ENCODE results near the gene PRR7.

The PRR7 gene, protein sequence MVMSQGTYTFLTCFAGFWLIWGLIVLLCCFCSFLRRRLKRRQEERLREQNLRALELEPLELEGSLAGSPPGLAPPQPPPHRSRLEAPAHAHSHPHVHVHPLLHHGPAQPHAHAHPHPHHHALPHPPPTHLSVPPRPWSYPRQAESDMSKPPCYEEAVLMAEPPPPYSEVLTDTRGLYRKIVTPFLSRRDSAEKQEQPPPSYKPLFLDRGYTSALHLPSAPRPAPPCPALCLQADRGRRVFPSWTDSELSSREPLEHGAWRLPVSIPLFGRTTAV

DNA sequence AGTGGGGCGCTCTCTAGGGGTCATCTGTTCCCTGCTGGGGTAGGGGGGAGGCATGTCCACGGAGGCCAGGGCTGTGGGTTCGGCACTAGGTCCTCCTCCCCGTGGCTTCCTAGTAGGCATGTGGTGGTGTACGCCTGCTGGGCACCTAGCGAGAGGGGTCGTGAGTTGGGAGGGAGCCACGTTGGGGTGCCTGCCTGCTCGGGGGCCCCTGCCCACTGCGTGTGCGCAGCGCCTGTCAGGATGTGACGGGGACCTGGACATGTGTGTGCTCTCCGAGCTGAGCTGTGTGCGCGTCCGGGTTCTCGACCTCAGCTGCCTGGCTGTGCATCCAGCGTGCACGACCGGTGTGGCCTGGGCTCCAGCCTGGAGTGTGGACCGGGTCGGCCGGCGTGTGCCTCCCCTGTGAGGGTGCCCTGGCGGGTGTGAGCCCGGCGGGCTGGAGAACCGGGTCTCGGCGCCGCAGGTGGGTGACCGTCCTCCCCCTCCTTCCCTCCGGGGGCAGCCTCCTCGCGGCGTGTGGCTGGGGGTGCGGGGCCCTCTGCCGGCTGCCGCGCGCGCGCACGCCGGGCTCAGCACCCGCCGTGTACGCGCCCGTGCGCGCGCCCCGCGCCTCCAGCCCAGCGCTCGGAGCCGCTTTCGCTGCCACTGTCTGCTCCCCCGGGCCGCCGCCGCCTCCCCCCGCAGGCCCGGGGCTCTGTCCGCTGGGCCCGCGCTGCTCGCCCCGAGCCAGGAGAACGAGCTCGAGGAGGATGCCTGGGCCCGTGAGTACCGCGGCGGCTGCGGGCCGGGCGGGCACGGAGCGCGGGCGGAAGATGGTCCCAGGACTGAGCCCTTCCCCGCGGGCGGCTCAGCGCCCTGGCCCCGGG, at the start of gene PRR7:
Gene PRR7, plus strand, starts transcription at position 615 of the 866 bp plus-strand sequence. CDS start 8,254 bp downstream, outside the sequence.
- no peaks in the 10 kb centered on the region for H3K27me3 ChIP-seq (ENCODE audit: insufficient read depth, low read length)
- peak within 1 kb of the TSS; percentile 50 for H3K4me3 ChIP-seq (ENCODE audit: low read length)
- H3K36me3 ChIP-seq (ENCODE audit: insufficient read depth, low read length) = peaks cover 5% of the 10 kb centered on the region
- H2AFZ ChIP-seq (ENCODE audit: low read depth, low read length) = no peak within 1 kb of the TSS
- peaks cover 59% of the 10 kb centered on the region for H3K4me1 ChIP-seq (ENCODE audit: insufficient read depth, low read length)
- H3K9me3 ChIP-seq (ENCODE audit: low read length) = no peaks in the 10 kb centered on the region

DNA sequence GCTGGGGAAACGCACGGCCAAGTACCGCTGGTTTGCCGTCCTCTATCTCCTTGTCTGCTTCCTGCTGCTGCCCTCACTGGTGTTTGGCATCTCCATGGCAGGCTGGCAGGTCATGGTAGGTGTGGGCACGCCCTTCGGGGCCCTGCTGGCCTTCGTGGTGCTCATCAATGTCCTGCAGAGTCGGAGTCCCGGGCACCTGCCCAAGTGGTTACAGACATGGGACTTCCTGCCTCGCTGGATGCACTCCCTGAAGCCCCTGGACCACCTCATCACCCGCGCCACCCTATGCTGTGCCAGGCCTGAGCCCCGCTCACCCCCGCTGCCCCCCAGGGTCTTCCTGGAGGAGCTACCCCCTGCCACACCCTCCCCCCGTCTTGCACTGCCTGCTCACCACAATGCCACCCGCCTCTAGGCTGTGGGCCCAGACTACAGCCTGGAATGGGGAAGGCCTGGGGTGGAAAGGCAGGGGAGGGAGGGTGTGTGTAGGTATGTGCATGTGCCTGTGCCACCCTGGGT, 48.7 kb upstream of the PRR7 start:
- no peak overlapping the region for H3K4me3 ChIP-seq (ENCODE audit: low read length)
- no peak overlapping the region for H2AFZ ChIP-seq (ENCODE audit: low read depth, low read length)
- no peaks in the 10 kb centered on the region for H3K36me3 ChIP-seq (ENCODE audit: insufficient read depth, low read length)
- H3K4me1 ChIP-seq (ENCODE audit: insufficient read depth, low read length) = peaks cover 4% of the 10 kb centered on the region
- H3K9me3 ChIP-seq (ENCODE audit: low read length) = no peaks in the 10 kb centered on the region
- H3K27me3 ChIP-seq (ENCODE audit: insufficient read depth, low read length) = peaks cover 40% of the 10 kb centered on the region

DNA sequence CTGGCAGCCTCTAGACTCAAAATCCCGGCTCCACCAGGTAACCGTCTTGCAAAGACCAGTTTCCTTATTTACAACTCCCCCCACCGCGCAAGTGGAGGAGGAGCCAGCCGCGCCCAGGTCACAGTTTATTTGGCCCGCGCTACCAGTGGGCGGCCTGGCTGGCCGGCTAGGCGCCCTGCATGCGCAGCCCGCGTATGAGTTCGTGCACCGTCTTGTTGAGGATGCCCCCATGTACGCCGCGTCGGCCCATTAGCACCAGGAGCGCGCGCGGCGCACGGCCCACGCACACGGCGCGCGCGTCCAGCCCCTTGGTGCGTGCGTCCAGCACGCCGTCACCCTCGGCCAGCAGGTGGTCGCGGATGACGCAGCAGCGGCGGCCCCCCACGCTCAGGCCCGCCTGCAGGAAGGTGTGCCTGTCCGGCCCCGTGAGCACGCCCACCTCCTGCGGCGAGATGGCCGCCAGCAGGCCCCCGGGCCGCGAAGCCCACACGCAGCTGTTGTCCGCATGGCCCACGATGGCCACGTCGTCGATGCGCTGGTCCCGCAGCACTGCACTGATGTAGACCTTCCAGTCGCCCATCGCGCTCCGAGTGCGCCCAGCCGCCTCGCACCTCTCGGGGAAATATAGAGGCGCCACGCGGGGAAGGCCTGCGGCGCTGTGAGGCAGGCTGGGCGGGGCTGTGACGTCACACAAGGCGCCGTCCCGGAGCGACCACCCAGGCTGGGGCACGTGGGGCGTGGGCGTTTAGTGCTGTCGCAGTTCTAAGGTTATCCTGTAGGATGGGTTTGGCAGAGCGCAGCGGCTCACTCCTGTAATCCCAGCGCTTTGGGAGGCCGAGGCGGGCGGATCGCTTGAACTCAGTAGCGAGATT, 46.4 kb upstream of the PRR7 start, which contains the start of gene PFN3:
Gene PFN3, minus strand, starts transcription at position 665 of the 872 bp plus-strand sequence. Its CDS starts 85 bp downstream, at position 580.
- Histone ChIP-seq H3K36me3 (ENCODE audit: insufficient read depth, low read length) (no peaks in the 10 kb centered on the region), H3K4me1 (ENCODE audit: insufficient read depth, low read length) (peaks cover 19% of the 10 kb centered on the region), H3K27me3 (ENCODE audit: insufficient read depth, low read length) (peaks cover 47% of the 10 kb centered on the region), H3K9me3 (ENCODE audit: low read length) (no peaks in the 10 kb centered on the region), H2AFZ (ENCODE audit: low read depth, low read length) (no peak within 1 kb of the TSS), H3K4me3 (ENCODE audit: low read length) (no peak within 1 kb of the TSS)

DNA sequence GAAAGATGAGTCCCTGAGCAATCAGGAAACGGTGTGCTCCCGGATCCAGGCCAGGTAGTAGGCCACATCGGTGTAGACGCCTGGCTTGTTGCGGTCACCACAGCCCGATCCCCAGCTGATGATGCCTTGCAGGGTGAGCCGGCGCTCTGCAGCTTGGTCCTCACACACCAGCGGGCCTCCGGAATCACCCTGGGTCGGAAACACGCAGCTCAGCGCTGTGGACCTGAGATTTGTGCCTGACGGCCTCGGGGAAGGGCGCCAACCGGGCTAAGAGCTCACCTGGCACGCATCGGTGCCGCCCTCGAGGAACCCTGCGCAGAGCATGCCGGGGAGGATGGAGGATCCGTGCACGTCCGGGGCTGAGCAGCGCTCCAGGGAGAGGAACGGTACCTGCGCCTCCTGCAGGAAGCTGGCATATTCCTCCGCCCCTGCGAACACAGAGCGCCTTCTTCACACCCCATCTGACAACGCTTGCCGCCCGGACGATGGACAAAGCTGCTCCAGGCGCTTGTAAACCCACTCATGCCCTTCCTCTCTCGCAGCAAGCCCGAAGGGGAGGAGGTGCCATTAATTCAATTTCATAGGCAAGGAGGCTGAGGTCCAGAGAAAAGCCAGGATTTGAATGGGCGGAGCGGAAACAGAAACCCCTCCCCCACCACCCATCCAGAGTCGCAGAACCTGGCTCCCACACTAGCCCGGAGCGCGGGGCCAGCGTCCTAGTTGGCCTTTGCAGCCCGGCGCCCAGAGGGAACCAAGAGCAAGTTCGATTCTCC, 44.2 kb upstream of the PRR7 start:
- peak overlapping the region; percentile 55 for H2AFZ ChIP-seq (ENCODE audit: low read depth, low read length)
- peaks cover 19% of the 10 kb centered on the region for H3K4me1 ChIP-seq (ENCODE audit: insufficient read depth, low read length)
- no peaks in the 10 kb centered on the region for H3K36me3 ChIP-seq (ENCODE audit: insufficient read depth, low read length)
- no peaks in the 10 kb centered on the region for H3K9me3 ChIP-seq (ENCODE audit: low read length)
- H3K27me3 ChIP-seq (ENCODE audit: insufficient read depth, low read length) = peaks cover 48% of the 10 kb centered on the region
- peak overlapping the region; percentile 37 for H3K4me3 ChIP-seq (ENCODE audit: low read length)

DNA sequence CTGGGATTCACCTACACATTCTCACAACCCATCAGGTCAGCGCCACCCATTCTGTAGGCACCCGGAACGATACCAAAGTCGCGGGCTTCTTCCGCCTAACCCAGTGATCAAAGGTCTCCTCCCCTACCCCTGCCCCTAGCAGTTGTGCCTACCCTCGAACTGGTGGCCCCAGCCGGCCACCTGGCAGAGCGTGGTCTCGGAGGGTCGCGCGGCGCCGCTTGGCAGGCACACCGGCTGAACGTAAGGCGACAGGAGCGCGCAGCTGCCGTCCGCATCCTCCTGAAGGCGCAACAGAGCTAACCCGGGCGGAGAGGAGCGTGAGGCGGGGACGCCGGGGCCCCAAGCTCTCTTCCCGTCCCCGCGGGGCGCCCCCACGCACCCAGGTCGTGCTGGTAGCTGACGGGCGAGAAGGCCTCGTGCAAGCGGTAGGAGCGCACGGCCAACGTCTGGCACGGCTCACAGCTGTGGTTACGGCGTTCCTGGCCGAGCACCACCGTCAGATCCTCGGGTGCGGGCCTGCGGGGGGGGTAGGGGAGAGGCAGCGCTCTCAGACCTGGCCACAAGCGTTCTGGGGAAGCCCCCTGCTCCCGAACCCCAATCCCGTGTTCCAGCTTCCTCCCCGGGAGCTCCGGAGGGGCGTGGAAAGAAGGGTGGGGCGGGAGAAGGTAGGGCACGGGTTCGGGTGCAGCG, 43.4 kb upstream of the PRR7 start:
- peaks cover 50% of the 10 kb centered on the region for H3K27me3 ChIP-seq (ENCODE audit: insufficient read depth, low read length)
- peak overlapping the region; percentile 37 for H3K4me3 ChIP-seq (ENCODE audit: low read length)
- H3K36me3 ChIP-seq (ENCODE audit: insufficient read depth, low read length) = no peaks in the 10 kb centered on the region
- no peaks in the 10 kb centered on the region for H3K9me3 ChIP-seq (ENCODE audit: low read length)
- peaks cover 19% of the 10 kb centered on the region for H3K4me1 ChIP-seq (ENCODE audit: insufficient read depth, low read length)
- peak overlapping the region; percentile 55 for H2AFZ ChIP-seq (ENCODE audit: low read depth, low read length)

DNA sequence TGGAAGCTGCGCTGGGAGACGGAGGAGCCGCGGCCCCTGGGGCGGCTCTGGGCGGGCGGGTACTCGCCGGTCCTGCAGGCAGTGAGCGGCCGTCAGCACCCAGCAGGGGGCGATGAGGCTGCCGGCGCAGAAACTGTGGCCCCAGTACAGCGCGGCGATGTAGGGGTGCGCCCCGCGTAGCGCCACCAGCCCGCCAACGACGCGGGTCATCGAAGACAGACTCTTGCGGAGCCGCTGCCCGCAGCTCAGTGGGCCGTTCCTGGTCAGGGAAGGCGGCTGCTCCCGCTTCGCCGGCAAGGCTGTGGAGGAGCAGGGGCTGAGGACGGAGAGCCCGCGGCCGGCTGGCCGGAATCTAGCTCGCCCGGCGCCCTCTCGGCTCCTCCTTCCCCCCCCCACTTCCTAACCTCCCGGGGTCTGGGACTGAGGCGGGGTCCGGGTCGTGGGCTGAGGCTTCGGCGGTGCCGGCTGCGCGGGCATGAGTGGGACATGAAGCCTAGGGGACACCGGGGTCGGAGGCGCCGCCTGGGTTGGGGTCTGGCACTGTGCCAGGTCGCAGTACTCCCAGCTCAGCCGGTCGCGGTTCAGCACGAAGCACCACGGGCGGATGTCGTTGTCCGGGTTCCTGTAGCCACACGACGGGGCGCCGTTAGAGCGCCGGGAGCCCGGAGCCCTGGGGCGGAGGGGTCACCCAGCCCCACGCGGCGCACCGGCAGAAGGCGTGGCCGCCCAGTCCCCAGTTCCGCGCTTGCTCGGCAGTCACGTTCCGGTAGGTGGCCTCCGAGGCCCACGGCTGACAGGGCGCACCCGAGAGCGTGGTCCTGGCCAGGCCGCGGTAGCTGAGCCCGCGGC, 42.6 kb upstream of the PRR7 start:
- peaks cover 19% of the 10 kb centered on the region for H3K4me1 ChIP-seq (ENCODE audit: insufficient read depth, low read length)
- H3K9me3 ChIP-seq (ENCODE audit: low read length) = no peaks in the 10 kb centered on the region
- no peaks in the 10 kb centered on the region for H3K36me3 ChIP-seq (ENCODE audit: insufficient read depth, low read length)
- peaks cover 47% of the 10 kb centered on the region for H3K27me3 ChIP-seq (ENCODE audit: insufficient read depth, low read length)
- peak overlapping the region; percentile 37 for H3K4me3 ChIP-seq (ENCODE audit: low read length)
- peak overlapping the region; percentile 55 for H2AFZ ChIP-seq (ENCODE audit: low read depth, low read length)

DNA sequence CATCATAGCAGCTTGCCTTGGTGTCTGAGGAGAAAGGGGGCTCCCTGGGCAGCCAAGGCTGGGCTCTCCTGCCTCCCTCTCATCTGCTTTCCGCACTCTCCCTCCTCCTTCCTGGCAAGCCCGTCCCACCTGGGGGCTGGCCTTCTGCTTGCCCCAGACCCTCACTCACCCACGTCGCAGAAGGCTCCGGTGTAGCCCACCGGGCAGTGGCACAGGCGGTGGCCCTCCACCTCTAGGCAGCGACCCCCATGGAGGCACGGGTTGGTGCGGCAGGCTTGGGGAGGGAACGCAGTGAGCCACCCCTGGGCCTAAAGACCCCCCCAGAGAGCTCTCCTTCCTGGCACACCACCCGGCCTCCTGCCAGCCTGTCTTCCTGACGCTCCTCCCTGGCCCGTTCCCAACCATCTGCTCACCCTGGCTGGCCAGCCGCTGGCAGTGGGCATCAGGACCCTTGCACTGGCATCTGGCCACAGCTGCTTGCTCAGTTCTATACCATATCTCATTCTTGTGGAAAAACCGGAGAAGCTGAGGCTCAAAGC, 41.9 kb upstream of the PRR7 start:
- peak overlapping the region; percentile 37 for H3K4me3 ChIP-seq (ENCODE audit: low read length)

DNA sequence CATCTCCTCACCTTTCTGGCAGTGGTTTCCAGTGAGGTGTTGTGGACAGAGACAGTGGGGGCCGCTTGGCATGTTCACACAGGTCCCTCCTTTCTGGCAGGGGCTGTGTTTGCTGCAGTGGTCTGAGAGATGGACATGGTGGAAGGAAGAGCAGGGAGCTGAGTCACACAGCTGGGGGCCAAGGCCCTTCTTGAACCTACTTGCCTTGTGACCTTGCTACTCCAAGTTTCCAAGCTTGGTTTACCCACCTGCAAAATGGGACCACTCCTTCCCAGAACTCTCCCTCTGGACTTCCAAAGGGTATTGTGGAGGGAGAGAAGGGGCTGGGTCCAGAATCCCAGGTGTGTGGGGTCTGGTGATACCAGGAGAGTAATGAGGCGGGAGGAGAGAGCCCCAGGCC, 41.3 kb upstream of the PRR7 start:
- H3K4me1 ChIP-seq (ENCODE audit: insufficient read depth, low read length) = peaks cover 19% of the 10 kb centered on the region
- no peak overlapping the region for H2AFZ ChIP-seq (ENCODE audit: low read depth, low read length)
- no peaks in the 10 kb centered on the region for H3K9me3 ChIP-seq (ENCODE audit: low read length)
- no peak overlapping the region for H3K4me3 ChIP-seq (ENCODE audit: low read length)
- H3K27me3 ChIP-seq (ENCODE audit: insufficient read depth, low read length) = peaks cover 46% of the 10 kb centered on the region
- no peaks in the 10 kb centered on the region for H3K36me3 ChIP-seq (ENCODE audit: insufficient read depth, low read length)

More for the DNA sequence above, 41.9 kb upstream of the PRR7 start:
- Histone ChIP-seq H3K36me3 (ENCODE audit: insufficient read depth, low read length) (no peaks in the 10 kb centered on the region), H3K27me3 (ENCODE audit: insufficient read depth, low read length) (peaks cover 47% of the 10 kb centered on the region), H2AFZ (ENCODE audit: low read depth, low read length) (peak overlapping the region; percentile 55), H3K4me1 (ENCODE audit: insufficient read depth, low read length) (peaks cover 19% of the 10 kb centered on the region), H3K9me3 (ENCODE audit: low read length) (no peaks in the 10 kb centered on the region)

DNA sequence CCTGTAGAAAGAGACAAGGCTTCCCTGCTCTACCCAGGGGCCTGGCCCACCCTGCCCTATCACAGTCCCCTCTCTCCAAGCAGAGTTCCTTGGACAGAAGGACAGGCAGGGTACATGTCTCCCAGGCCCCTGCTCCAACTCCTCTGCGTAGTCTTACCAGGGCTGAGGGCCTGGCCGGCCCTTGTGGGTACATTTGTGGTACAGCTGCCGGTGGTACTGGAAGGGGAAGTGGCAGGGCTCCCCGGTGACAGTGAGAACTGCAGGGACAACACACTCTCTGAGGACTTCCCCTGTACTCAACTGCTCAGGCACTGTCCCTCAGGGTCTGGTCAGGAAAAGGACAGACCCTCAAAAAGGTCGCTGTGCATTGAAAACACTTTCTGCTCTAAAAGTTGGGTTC, 40.8 kb upstream of the PRR7 start:
- peaks cover 19% of the 10 kb centered on the region for H3K4me1 ChIP-seq (ENCODE audit: insufficient read depth, low read length)
- H3K4me3 ChIP-seq (ENCODE audit: low read length) = no peak overlapping the region
- no peak overlapping the region for H2AFZ ChIP-seq (ENCODE audit: low read depth, low read length)
- no peaks in the 10 kb centered on the region for H3K36me3 ChIP-seq (ENCODE audit: insufficient read depth, low read length)
- H3K9me3 ChIP-seq (ENCODE audit: low read length) = no peaks in the 10 kb centered on the region
- peaks cover 43% of the 10 kb centered on the region for H3K27me3 ChIP-seq (ENCODE audit: insufficient read depth, low read length)

DNA sequence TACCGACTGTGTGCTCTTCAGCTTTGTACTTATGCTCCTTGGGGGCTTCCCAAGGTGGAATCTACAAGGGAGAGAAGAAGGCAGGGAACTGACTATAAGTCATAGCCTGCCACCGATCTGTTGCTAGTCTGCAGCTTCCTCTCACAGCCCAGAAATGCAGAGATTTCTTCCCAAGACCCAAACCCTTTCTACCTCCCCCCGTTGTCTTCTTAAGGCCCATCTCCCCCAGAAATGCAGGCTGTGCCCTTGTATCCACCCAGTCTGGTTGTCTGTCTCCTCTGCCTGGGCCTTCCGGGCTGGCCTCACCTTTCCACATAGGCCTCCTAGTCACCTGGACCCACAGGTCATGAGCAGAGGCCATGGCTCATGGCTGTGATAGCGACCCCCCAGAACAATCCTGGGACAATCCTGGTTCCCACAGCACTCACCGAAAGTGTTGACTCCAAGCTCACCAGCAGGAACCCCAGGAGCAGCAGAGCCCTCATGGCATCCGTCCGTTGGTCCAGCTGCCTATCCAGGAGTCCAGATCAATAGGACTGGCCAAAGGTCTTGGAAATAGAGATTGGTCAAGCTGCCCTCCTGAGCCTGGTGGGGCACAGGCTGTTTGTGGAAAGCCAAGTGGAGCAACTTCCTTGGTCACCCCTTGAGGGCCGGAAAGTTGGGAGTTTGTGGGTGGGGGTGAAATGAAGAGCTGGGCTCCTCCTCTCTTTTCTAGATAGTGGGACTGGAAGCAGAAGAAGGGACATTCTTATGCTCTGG, 37.4 kb upstream of the PRR7 start, which contains the start of gene F12:
Gene F12, minus strand, starts transcription at position 522 of the 759 bp plus-strand sequence. Its CDS starts 37 bp downstream, at position 485.
- no peak within 1 kb of the TSS for H3K4me3 ChIP-seq (ENCODE audit: low read length)
- H2AFZ ChIP-seq (ENCODE audit: low read depth, low read length) = no peak within 1 kb of the TSS
- H3K9me3 ChIP-seq (ENCODE audit: low read length) = no peaks in the 10 kb centered on the region
- H3K27me3 ChIP-seq (ENCODE audit: insufficient read depth, low read length) = peaks cover 15% of the 10 kb centered on the region
- peaks cover 4% of the 10 kb centered on the region for H3K4me1 ChIP-seq (ENCODE audit: insufficient read depth, low read length)
- H3K36me3 ChIP-seq (ENCODE audit: insufficient read depth, low read length) = no peaks in the 10 kb centered on the region

Data from neuron (in vitro differentiated cells).